Measurements from ENCODE around the gene FAM20A.

GRCh38 chr17:68511671-68512246, 89.4 kb downstream of the FAM20A start:
- TF ChIP-seq CTCF (IDR thresholded peaks at IDR 0.05; ENCODE audit: low read length) (no peak), EZH2 (IDR thresholded peaks at IDR 0.05; ENCODE audit: borderline replicate concordance, low read length) (no peak)

Data from OCI-LY1 (cell line).